ENCODE data around the gene RNASE11. TPM values are rescaled to one million over a fixed set of nuclear protein-coding genes. Genes with fewer than 3 reads are reported as not detected.
"Not testable (repeated sequence)": the region's sequence is repeated elsewhere in the genome, so short reads cannot be mapped to it uniquely, and the experiment has no call there.

RNASE11 gene
- total RNA-seq, 1 donor from 2014 or later = not detected

DNA sequence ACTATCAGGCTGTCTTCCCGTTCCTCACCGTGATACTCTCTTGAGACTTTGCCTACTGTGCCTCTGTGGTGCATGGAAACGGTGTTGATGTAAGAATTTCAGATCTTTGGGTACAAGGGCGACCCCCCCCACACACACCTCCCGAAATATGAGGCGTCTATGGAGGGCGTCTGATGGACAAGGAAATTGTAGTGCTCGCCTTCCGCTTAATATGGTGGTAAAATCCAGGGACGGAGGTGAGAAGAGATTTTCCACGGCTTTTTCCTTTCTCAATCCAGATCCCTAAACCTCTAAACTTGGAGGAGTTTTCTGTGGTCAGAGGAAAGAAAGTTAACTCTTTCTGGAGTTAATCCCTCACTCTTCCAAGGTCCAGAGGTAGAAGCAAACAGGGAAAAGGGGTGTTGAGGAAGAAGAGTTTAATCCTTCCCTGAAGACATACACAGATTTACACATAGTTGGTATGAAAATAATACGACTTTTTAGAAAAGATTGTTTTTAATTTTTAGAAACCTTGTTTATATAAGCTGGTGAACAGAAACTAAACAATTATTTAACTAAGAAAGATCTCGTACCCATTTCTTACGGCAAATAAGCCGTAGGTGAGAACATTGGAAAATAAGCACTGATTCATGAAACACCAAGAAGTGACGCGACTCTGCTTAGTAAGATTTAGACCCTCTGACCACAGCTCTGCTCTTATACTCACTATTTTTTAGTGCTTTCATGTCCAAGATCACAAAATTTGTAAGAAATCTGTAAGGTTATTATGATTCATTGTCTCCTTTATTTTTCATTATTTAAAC lies 26.4 kb upstream of the RNASE11 start:
- no peak for DNase-seq (ENCODE audit: low spot score in 2 of 2)
- FAIRE-seq = no peak

GRCh38 chr14:20613094-20614037 lies 25.6 kb upstream of the RNASE11 start:
- FAIRE-seq = no peak
- DNase-seq (ENCODE audit: low spot score in 2 of 2) = peak; percentile 58 to 68

- FAIRE-seq (no peak), DNase-seq (ENCODE audit: low spot score in 2 of 2) (no peak)
These were observed 24.6 kb upstream of the RNASE11 start for GRCh38 chr14:20612403-20612802.

DNA sequence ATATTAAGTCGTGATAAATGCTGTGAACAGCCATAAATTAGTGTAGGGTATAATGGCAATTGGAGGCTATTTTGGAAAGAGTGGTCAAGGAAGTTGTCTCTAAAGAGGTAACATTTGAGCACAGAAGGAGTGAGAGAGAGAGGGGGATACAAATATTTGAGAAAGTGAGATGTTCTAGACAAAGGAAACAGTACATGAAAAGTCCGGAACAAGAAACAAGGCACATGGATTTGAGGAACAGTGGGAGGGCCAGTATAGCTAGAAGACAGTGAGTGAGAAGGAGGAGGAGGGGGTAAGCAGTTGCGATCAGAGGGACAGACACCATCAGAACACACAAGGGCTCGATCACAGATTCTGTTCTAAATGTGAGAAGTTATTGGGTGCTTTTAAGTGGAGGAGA lies 23.5 kb upstream of the RNASE11 start:
- FAIRE-seq (no peak), DNase-seq (ENCODE audit: low spot score in 2 of 2) (no peak)

- FAIRE-seq = no peak
- peak; percentile 61 to 71 for DNase-seq (ENCODE audit: low spot score in 2 of 2)
These were observed 22.4 kb upstream of the RNASE11 start for GRCh38 chr14:20610002-20610765.

GRCh38 chr14:20609215-20610001 lies 21.6 kb upstream of the RNASE11 start:
- no peak for FAIRE-seq

DNA sequence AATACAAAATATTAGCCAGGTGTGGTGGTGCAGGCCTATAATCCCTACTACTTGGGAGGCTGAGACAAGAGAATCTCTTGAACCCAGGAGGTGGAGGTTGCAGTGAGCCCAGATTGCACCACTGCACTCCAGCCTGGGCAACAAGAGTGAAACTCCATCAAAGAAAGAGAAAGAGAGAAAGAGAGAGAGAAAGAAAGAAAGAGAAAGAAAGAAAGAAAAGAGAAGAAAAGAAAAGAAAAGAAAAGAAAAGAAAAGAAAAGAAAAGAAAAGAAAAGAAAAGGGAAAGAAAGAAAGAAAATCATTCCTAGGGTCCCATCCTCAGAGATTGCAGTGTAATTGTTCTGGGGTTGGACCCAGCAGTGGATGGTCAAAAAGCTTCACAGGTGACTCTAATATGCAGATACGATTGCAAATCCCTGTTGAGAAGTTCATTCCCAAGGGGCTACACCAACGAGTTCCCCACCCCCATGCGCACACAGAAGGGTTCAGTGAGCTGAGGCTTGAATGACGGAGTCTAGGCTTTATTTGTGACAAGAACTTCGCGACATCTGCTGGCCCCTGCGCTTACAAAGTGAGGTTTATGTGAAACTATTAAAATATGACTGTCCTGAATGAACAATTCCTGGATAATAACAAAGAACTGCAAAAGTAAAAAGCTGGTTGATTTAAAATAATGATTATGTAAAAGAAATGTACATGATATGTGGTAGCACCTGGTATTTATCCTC lies 20.7 kb upstream of the RNASE11 start:
- FAIRE-seq = no peak

More at GRCh38 chr14:20609215-20610001, 21.6 kb upstream of the RNASE11 start:
- DNase-seq (ENCODE audit: low spot score in 2 of 2) = peak; percentile 79 to 84

DNA sequence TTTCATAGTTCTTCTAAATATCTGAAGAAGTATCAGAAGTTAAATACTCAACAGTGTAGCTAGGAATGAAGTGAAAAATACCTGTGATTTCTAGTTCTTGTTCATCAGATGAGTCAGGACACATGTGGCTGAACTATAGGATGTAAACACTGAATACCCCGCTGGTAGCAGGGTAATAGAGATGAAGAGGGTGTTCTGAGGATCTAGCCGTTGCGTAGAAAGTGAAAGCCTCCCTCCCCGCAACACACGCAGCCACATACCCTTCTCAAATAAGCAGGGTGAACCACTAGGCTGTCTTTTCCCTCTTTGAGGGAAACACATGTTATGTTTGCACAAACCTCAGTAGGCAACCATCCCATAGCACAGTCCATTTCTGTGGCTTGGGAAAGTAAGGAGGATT lies 19.8 kb upstream of the RNASE11 start:
- DNase-seq (ENCODE audit: low spot score in 2 of 2) (no peak), FAIRE-seq (no peak)

More for the DNA sequence above, 20.7 kb upstream of the RNASE11 start:
- DNase-seq (ENCODE audit: low spot score in 2 of 2) = no peak

GRCh38 chr14:20606902-20607242 lies 19.1 kb upstream of the RNASE11 start:
- FAIRE-seq (no peak), DNase-seq (ENCODE audit: low spot score in 2 of 2) (no peak)

GRCh38 chr14:20606190-20606901 lies 18.5 kb upstream of the RNASE11 start:
- no peak for FAIRE-seq

GRCh38 chr14:20603813-20604690 lies 16.3 kb upstream of the RNASE11 start:
- DNase-seq (ENCODE audit: low spot score in 2 of 2) = no peak
- no peak for FAIRE-seq

More at GRCh38 chr14:20606190-20606901, 18.5 kb upstream of the RNASE11 start:
- no peak for DNase-seq (ENCODE audit: low spot score in 2 of 2)

GRCh38 chr14:20602583-20602982 lies 14.8 kb upstream of the RNASE11 start:
- FAIRE-seq (no peak), DNase-seq (ENCODE audit: low spot score in 2 of 2) (no peak)

GRCh38 chr14:20601522-20601921 lies 13.7 kb upstream of the RNASE11 start:
- DNase-seq (ENCODE audit: low spot score in 2 of 2) = no peak
- no peak for FAIRE-seq

DNA sequence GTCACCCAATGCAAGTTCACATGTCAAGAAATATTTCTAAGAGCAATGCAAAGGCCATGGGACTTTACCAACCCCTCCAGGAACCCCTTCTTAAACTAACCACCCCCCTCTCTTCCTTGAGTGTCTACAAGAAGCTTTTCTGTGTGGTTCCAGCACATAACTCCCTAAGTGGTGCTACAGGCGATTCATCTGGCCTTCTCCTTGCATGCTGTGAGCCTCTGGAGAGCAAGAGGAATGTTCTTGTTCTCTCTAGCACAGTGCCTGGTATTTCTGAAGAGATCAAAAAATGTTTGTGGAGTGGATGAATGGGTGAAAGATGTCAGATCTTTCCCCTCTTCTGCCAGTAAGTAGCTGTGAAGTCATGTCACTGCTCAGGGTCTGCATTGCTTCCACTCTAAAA lies 9.3 kb upstream of the RNASE11 start:
- no peak for FAIRE-seq
- DNase-seq (ENCODE audit: low spot score in 2 of 2) = no peak

- not testable (repeated sequence) for FAIRE-seq; DNase-seq (ENCODE audit: low spot score in 2 of 2)
These were observed 7.9 kb upstream of the RNASE11 start for GRCh38 chr14:20595726-20596125.

- FAIRE-seq = no peak
- no peak for DNase-seq (ENCODE audit: low spot score in 2 of 2)
These were observed 4.8 kb upstream of the RNASE11 start for GRCh38 chr14:20592574-20592973.

DNA sequence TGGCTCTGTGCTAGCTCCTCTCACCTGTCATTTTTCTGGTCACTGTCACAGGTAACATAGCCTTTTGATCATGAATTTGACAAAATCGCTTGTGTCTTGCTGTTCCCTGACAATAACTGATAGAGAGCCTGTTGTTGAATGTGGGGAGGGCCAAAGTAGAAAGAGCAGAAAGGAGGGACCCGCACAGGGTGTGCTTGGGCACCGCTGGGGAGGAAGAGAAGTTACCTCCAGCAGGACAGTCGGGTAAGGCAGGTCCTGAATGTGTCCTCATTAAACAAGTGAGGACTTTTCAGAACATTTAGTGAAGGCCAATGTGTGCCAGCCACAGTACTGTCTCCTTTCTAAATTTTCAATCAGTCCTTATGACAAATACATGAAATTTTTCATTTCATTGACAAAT lies 3.4 kb upstream of the RNASE11 start, which contains the start of gene RNASE12:
Gene RNASE12, minus strand, starts transcription at position 142 of the 400 bp plus-strand sequence. CDS start 653 bp downstream, outside the sequence.
- DNase-seq (ENCODE audit: low spot score in 2 of 2) = no peak
- FAIRE-seq = no peak

All from frontal cortex (tissue), 4 donors.